SH-SY5Y (cell line): ENCODE measurements around the gene EPHA2.

Source experiments
- GATA2 ChIP-seq: IDR thresholded peaks from 2 replicates; pipeline ENCODE4 v1.6.1; 2011; ENCODE audit warnings: mild to moderate bottlenecking, low read depth, low read length
- GATA3 ChIP-seq: IDR thresholded peaks from 2 replicates; pipeline ENCODE4 v1.6.1; 2011; ENCODE audit warnings: low read depth, mild to moderate bottlenecking, low read length, moderate library complexity

- TF ChIP-seq GATA3, result no peak
- no peak for TF ChIP-seq GATA2
These were observed 43.3 kb upstream of the EPHA2 start for GRCh38 chr1:16199157-16199501.
